Panc1 (cell line): Measurements from ENCODE around the gene C1orf198. TPM values are rescaled to one million over a fixed set of nuclear protein-coding genes. Genes with fewer than 3 reads are reported as not detected.

Experiments used
- ATAC-seq: fragments of 200-7000 bp; cut with Tn5 transposase; 2 replicates; pipeline ENCODE4 v1.9.1; 2020; ENCODE audit warnings: mild to moderate bottlenecking, moderate library complexity
- BruUV-seq: library from RNA; stranded (reverse); fragments of 400-500 nt; replicated peaks from 2 replicates; lab custom pipeline; 2021; lab: Mats Ljungman, UMichigan
- CTCF ChIA-PET: fragments of 300-600 bp; sonication (Branson Sonifier 250); formaldehyde crosslinking; loops from one replicate; lab custom pipeline; 2022; ENCODE audit warnings: antibody characterized with exemption; lab: Charles Lee
- POLR2A ChIA-PET: fragments of 300-600 bp; sonication (Branson Sonifier 250); formaldehyde crosslinking; loops from one replicate; lab custom pipeline; 2022; ENCODE audit warnings: antibody characterized with exemption; lab: Charles Lee
- DNase-seq: peaks from one replicate; pipeline ENCODE4 v3.0.0-alpha.2; 2010; ENCODE audit warnings: low read depth, low spot score
- H3K27ac ChIP-seq: 2 replicates; pipeline ENCODE4 v1.5.1; 2011; ENCODE audit warnings: mild to moderate bottlenecking, low read length, inconsistent platforms
- H3K27me3 ChIP-seq: fragments of 200-500 bp; sonication (Bioruptor generic); 2 replicates; pipeline ENCODE4 v1.6.0; 2014; ENCODE audit warnings: low read length, inconsistent platforms; ENCODE audit not compliant: control insufficient read depth, insufficient read depth
- H3K36me3 ChIP-seq: fragments of 200-500 bp; sonication (Bioruptor generic); 2 replicates; pipeline ENCODE4 v1.5.1; 2014; ENCODE audit warnings: inconsistent platforms, mild to moderate bottlenecking, low read length, moderate library complexity; ENCODE audit not compliant: control insufficient read depth, insufficient read depth
- H3K4me1 ChIP-seq: 2 replicates; pipeline ENCODE4 v1.5.1; 2011; ENCODE audit warnings: inconsistent platforms, mild to moderate bottlenecking, low read length, moderate library complexity; ENCODE audit not compliant: control insufficient read depth, insufficient read depth
- H3K4me3 ChIP-seq, 2 experiments: 2 replicates each; pipeline ENCODE4 v1.5.1; 2011 to 2012; ENCODE audit warnings: low read depth in 2 of 2, low read length in 2 of 2, mild to moderate bottlenecking in 2 of 2, inconsistent platforms in 1 of 2, moderate library complexity in 1 of 2
- H3K9me3 ChIP-seq: fragments of 200-500 bp; sonication (Bioruptor generic); 2 replicates; pipeline ENCODE4 v1.5.1; 2014; ENCODE audit warnings: low read depth, mild to moderate bottlenecking, inconsistent platforms, low read length, moderate library complexity; ENCODE audit not compliant: control insufficient read depth, insufficient read depth
- CTCF ChIP-seq: fragments of 450-650 bp; IDR thresholded peaks from 2 replicates; pipeline ENCODE4 v1.5.1; 2017; ENCODE audit warnings: mild to moderate bottlenecking
- POLR2AphosphoS5 ChIP-seq: IDR thresholded peaks from 2 replicates; pipeline ENCODE4 v1.6.1; 2012; ENCODE audit warnings: mild to moderate bottlenecking, low read depth, low read length, moderate library complexity
- REST ChIP-seq, 2 experiments: IDR thresholded peaks; 2 replicates each; pipeline ENCODE4 v1.6.1; 2011 to 2012; ENCODE audit warnings: low read depth in 2 of 2, control low read depth in 1 of 2, low read length in 1 of 2, mild to moderate bottlenecking in 1 of 2, moderate library complexity in 1 of 2; ENCODE audit not compliant: insufficient read depth in 1 of 2
- SIN3A ChIP-seq: IDR thresholded peaks from 2 replicates; pipeline ENCODE4 v1.6.1; 2012; ENCODE audit warnings: low read depth, mild to moderate bottlenecking, low read length, moderate library complexity, borderline replicate concordance; ENCODE audit not compliant: insufficient read depth
- TCF7L2 ChIP-seq: IDR thresholded peaks from 2 replicates; pipeline ENCODE4 v1.6.1; 2011; ENCODE audit warnings: mild to moderate bottlenecking, low read depth, low read length, inconsistent platforms
- in situ Hi-C: cut with HindIII; loops from 2 replicates; pipeline ENCODE4 v1.10.0; 2016; ENCODE audit warnings: low sequenced_read_pairs, low pct_unique_long_range_greater_than_20kb
- intact Hi-C: fragments of 100-400 bp; cut with micrococcal nuclease; formaldehyde crosslinking; loops from one replicate; pipeline ENCODE4 v1.10.0; 2022; ENCODE audit not compliant: unreplicated experiment
- total RNA-seq: library from RNA; stranded (reverse); gene quantifications from one replicate; pipeline ENCODE4 v1.2.1, GENCODE V29; 2021; ENCODE audit not compliant: unreplicated experiment

Gene C1orf198
- total RNA-seq, 1 experiment from 2014 or later: 33.6 TPM

GRCh38 chr1:230853731-230854130 lies 14.6 kb downstream of the C1orf198 start:
- no peak for ATAC-seq
- Histone ChIP-seq H3K9me3 (peaks cover 8% of the 10 kb centered on the region; the same call in 1 of the 2 replicates), H3K36me3 (no peaks in the 10 kb centered on the region), H3K27me3 (no peaks in the 10 kb centered on the region), H3K4me3 (no peak overlapping the region), H3K27ac (no peak overlapping the region), H3K4me1 (peaks cover 46% of the 10 kb centered on the region)
- BruUV-seq: TSS peak; percentile 20
- in situ Hi-C loops: no loop called here
- ChIA-PET CTCF (no interaction called here), POLR2A (no interaction called here)
- intact Hi-C loops: no loop called here
- DNase-seq: no peak
- TF ChIP-seq TCF7L2: no peak
- TF ChIP-seq POLR2AphosphoS5: no peak
- no peak for TF ChIP-seq SIN3A
- no peak for TF ChIP-seq CTCF
- TF ChIP-seq REST (IDR thresholded peaks at IDR 0.05; ENCODE audit: insufficient read depth in 1 of 2, low read depth in 2 of 2, low read length in 1 of 2): no peak

- BruUV-seq: no TSS peak
- ATAC-seq (no peak), DNase-seq (no peak)
- Histone ChIP-seq H3K4me3 (no peak overlapping the region), H3K27ac (no peak overlapping the region), H3K4me1 (peaks cover 38% of the 10 kb centered on the region), H3K36me3 (no peaks in the 10 kb centered on the region), H3K27me3 (no peaks in the 10 kb centered on the region), H3K9me3 (peaks cover 8% of the 10 kb centered on the region; the same call in 1 of the 2 replicates)
- intact Hi-C loops: no loop called here
- ChIA-PET POLR2A (no interaction called here), CTCF (no interaction called here)
- in situ Hi-C loops: no loop called here
- TF ChIP-seq POLR2AphosphoS5 (no peak), REST (IDR thresholded peaks at IDR 0.05; ENCODE audit: insufficient read depth in 1 of 2, low read depth in 2 of 2, low read length in 1 of 2) (no peak), CTCF (no peak), SIN3A (no peak), TCF7L2 (no peak)
Observed at GRCh38 chr1:230852959-230853358, 15.4 kb downstream of the C1orf198 start.
